T-helper 2 cell treated with Interferon-gamma antibody and Interleukin-4, amounts not matched to agents 100 ng/mL and 5 ng/mL, for 36 hours (primary cell): Measurements from ENCODE around the gene KRTAP1-3. TPM values are rescaled to one million over a fixed set of nuclear protein-coding genes. Genes with fewer than 3 reads are reported as not detected.

Experiments used
- total RNA-seq: library from RNA; stranded (reverse); gene quantifications from 2 replicates; pipeline ENCODE4 v1.2.3, GENCODE V29; 2022

Gene KRTAP1-3
- total RNA-seq, 1 donor from 2014 or later = not detected

Other genes starting within 250 kb of the KRTAP1-3 start
- gene KRT28, start 234.9 kb downstream of the KRTAP1-3 start, total RNA-seq = not detected in 2 replicates
- 29.9 and 32.8 TPM in 2 replicates for gene KRT10, start 212.3 kb downstream of the KRTAP1-3 start, total RNA-seq
- gene KRT12, start 167.7 kb downstream of the KRTAP1-3 start, total RNA-seq = not detected in 2 replicates
- gene KRT20, start 149.6 kb downstream of the KRTAP1-3 start, total RNA-seq = not detected in 2 replicates
- not detected in 2 replicates for gene KRT23, start 97.2 kb downstream of the KRTAP1-3 start, total RNA-seq
- not detected in 2 replicates for gene KRT39, start 67.9 kb downstream of the KRTAP1-3 start, total RNA-seq
- gene KRT40, start 50.5 kb downstream of the KRTAP1-3 start, total RNA-seq = not detected in 2 replicates
- gene KRTAP3-3, start 40.7 kb downstream of the KRTAP1-3 start, total RNA-seq = not detected in 2 replicates
- gene KRTAP3-2, start 35.0 kb downstream of the KRTAP1-3 start, total RNA-seq = not detected in 2 replicates
- gene KRTAP3-1, start 25.7 kb downstream of the KRTAP1-3 start, total RNA-seq = not detected in 2 replicates
- gene KRTAP1-5, start 7.7 kb downstream of the KRTAP1-3 start, total RNA-seq = not detected in 2 replicates
- gene KRTAP1-4, start 4.7 kb downstream of the KRTAP1-3 start, total RNA-seq = not detected in 2 replicates
- gene KRTAP1-1, start 6.6 kb upstream of the KRTAP1-3 start, total RNA-seq = not detected in 2 replicates
- not detected in 2 replicates for gene KRTAP2-1, start 12.4 kb upstream of the KRTAP1-3 start, total RNA-seq
- not detected in 2 replicates for gene KRTAP2-2, start 20.4 kb upstream of the KRTAP1-3 start, total RNA-seq
- not detected in 2 replicates for gene KRTAP2-3, start 25.2 kb upstream of the KRTAP1-3 start, total RNA-seq
- gene KRTAP2-4, start 31.0 kb upstream of the KRTAP1-3 start, total RNA-seq = not detected in 2 replicates
- not detected in 2 replicates for gene KRTAP4-7, start 49.3 kb upstream of the KRTAP1-3 start, total RNA-seq
- not detected in 2 replicates for gene KRTAP4-8, start 63.3 kb upstream of the KRTAP1-3 start, total RNA-seq
- gene KRTAP4-16, start 67.3 kb upstream of the KRTAP1-3 start, total RNA-seq = not detected in 2 replicates
- gene KRTAP4-9, start 70.5 kb upstream of the KRTAP1-3 start, total RNA-seq = not detected in 2 replicates
- gene KRTAP4-11, start 83.5 kb upstream of the KRTAP1-3 start, total RNA-seq = not detected in 2 replicates
- not detected in 2 replicates for gene KRTAP4-12, start 89.3 kb upstream of the KRTAP1-3 start, total RNA-seq
- not detected in 2 replicates for gene KRTAP4-6, start 105.7 kb upstream of the KRTAP1-3 start, total RNA-seq
- not detected in 2 replicates for gene KRTAP4-5, start 115.0 kb upstream of the KRTAP1-3 start, total RNA-seq
- not detected in 2 replicates for gene KRTAP4-4, start 125.9 kb upstream of the KRTAP1-3 start, total RNA-seq
- gene KRTAP4-3, start 133.3 kb upstream of the KRTAP1-3 start, total RNA-seq = not detected in 2 replicates
- not detected in 2 replicates for gene KRTAP4-2, start 143.3 kb upstream of the KRTAP1-3 start, total RNA-seq
- not detected in 2 replicates for gene KRTAP4-1, start 150.0 kb upstream of the KRTAP1-3 start, total RNA-seq
- gene KRTAP9-1, start 155.0 kb upstream of the KRTAP1-3 start, total RNA-seq = not detected in 2 replicates
- not detected in 2 replicates for gene KRTAP9-2, start 191.8 kb upstream of the KRTAP1-3 start, total RNA-seq
- gene KRTAP9-3, start 197.6 kb upstream of the KRTAP1-3 start, total RNA-seq = not detected in 2 replicates
- gene KRTAP9-8, start 203.1 kb upstream of the KRTAP1-3 start, total RNA-seq = not detected in 2 replicates
- not detected in 2 replicates for gene KRTAP9-4, start 214.8 kb upstream of the KRTAP1-3 start, total RNA-seq
- not detected in 2 replicates for gene KRTAP9-9, start 220.5 kb upstream of the KRTAP1-3 start, total RNA-seq
- not detected in 2 replicates for gene KRTAP9-6, start 230.5 kb upstream of the KRTAP1-3 start, total RNA-seq
- gene KRTAP9-7, start 240.8 kb upstream of the KRTAP1-3 start, total RNA-seq = not detected in 2 replicates